ENCODE measurements around the gene ARPC1B.
"Not testable (repeated sequence)": the region's sequence is repeated elsewhere in the genome, so short reads cannot be mapped to it uniquely, and the experiment has no call there.

ARPC1B gene

GRCh38 chr7:99352247-99352646 lies 22.3 kb upstream of the ARPC1B start:
- DNase-seq (ENCODE audit: low read depth) = no peak
- H3K4me3 ChIP-seq (ENCODE audit: low read depth, low read length) = no peak overlapping the region
- TF ChIP-seq POLR2A (IDR thresholded peaks at IDR 0.05; ENCODE audit: extremely low read depth, insufficient read length) (no peak), CTCF (IDR thresholded peaks at IDR 0.05; ENCODE audit: low read depth, low read length) (no peak), MAX (IDR thresholded peaks at IDR 0.05; ENCODE audit: low read depth, low read length) (no peak), MYC (IDR thresholded peaks at IDR 0.05; ENCODE audit: low read depth, low read length) (no peak)

- no peak for DNase-seq (ENCODE audit: low read depth)
Observed at GRCh38 chr7:99355098-99355497, 19.4 kb upstream of the ARPC1B start.

GRCh38 chr7:99357701-99358490 lies 16.6 kb upstream of the ARPC1B start:
- TF ChIP-seq CTCF (IDR thresholded peaks at IDR 0.05; ENCODE audit: low read depth, low read length) (no peak), MYC (IDR thresholded peaks at IDR 0.05; ENCODE audit: low read depth, low read length) (no peak), MAX (IDR thresholded peaks at IDR 0.05; ENCODE audit: low read depth, low read length) (no peak), POLR2A (IDR thresholded peaks at IDR 0.05; ENCODE audit: extremely low read depth, insufficient read length) (no peak)
- H3K4me3 ChIP-seq (ENCODE audit: low read depth, low read length) = no peak overlapping the region

More at GRCh38 chr7:99355098-99355497, 19.4 kb upstream of the ARPC1B start:
- TF ChIP-seq MYC (IDR thresholded peaks at IDR 0.05; ENCODE audit: low read depth, low read length) (no peak), MAX (IDR thresholded peaks at IDR 0.05; ENCODE audit: low read depth, low read length) (no peak), POLR2A (IDR thresholded peaks at IDR 0.05; ENCODE audit: extremely low read depth, insufficient read length) (no peak), CTCF (IDR thresholded peaks at IDR 0.05; ENCODE audit: low read depth, low read length) (no peak)
- H3K4me3 ChIP-seq (ENCODE audit: low read depth, low read length) = no peak overlapping the region

GRCh38 chr7:99358521-99358920 lies 16.0 kb upstream of the ARPC1B start:
- DNase-seq (ENCODE audit: low read depth) = not testable (repeated sequence)

More at GRCh38 chr7:99357701-99358490, 16.6 kb upstream of the ARPC1B start:
- no peak for DNase-seq (ENCODE audit: low read depth)

GRCh38 chr7:99359465-99360154 lies 14.9 kb upstream of the ARPC1B start:
- TF ChIP-seq MAX (IDR thresholded peaks at IDR 0.05; ENCODE audit: low read depth, low read length) (no peak), MYC (IDR thresholded peaks at IDR 0.05; ENCODE audit: low read depth, low read length) (no peak), POLR2A (IDR thresholded peaks at IDR 0.05; ENCODE audit: extremely low read depth, insufficient read length) (no peak), CTCF (IDR thresholded peaks at IDR 0.05; ENCODE audit: low read depth, low read length) (no peak)
- no peak for DNase-seq (ENCODE audit: low read depth)
- no peak overlapping the region for H3K4me3 ChIP-seq (ENCODE audit: low read depth, low read length)

More at GRCh38 chr7:99358521-99358920, 16.0 kb upstream of the ARPC1B start:
- H3K4me3 ChIP-seq (ENCODE audit: low read depth, low read length) = not testable (repeated sequence)

- TF ChIP-seq MAX (IDR thresholded peaks at IDR 0.05; ENCODE audit: low read depth, low read length) (no peak), POLR2A (IDR thresholded peaks at IDR 0.05; ENCODE audit: extremely low read depth, insufficient read length) (no peak), CTCF (IDR thresholded peaks at IDR 0.05; ENCODE audit: low read depth, low read length) (no peak), MYC (IDR thresholded peaks at IDR 0.05; ENCODE audit: low read depth, low read length) (no peak)
- no peak overlapping the region for H3K4me3 ChIP-seq (ENCODE audit: low read depth, low read length)
- DNase-seq (ENCODE audit: low read depth) = no peak
Observed at GRCh38 chr7:99362801-99363200, 11.7 kb upstream of the ARPC1B start.

All from NB4 (cell line).